Measurements from ENCODE around the gene CCNDBP1. TPM values are rescaled to one million over a fixed set of nuclear protein-coding genes. Genes with fewer than 3 reads are reported as not detected.

CCNDBP1 gene
- total RNA-seq, 1 experiment from 2014 or later = 38.9 TPM

DNA sequence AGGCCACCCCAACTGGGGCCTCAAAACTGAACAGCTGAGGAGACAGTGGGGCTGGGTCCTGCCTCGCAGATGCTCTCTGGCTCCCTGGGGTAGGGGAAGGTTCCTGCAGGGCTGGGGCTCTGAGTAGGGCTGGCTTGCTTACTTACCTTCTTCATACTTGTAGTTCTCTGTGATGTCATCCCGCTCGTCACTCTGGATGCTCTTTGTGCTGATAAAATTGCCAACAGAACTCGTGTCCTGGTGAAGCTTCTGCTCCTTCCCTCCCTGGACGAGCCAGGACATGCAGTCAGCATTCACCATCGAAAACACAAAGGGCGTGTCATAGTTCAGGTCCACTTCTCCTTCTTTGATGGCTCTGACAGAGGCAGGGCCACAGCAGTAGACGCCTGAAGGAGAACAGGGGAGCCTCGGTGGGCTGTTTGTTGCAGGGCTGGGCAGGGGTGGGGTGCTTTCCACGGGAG, 53.5 kb downstream of the CCNDBP1 start:
- in situ Hi-C loops (cut with HindIII; ENCODE audit: low sequenced_read_pairs) = no loop called here
- no peak for DNase-seq (ENCODE audit: low spot score)

DNA sequence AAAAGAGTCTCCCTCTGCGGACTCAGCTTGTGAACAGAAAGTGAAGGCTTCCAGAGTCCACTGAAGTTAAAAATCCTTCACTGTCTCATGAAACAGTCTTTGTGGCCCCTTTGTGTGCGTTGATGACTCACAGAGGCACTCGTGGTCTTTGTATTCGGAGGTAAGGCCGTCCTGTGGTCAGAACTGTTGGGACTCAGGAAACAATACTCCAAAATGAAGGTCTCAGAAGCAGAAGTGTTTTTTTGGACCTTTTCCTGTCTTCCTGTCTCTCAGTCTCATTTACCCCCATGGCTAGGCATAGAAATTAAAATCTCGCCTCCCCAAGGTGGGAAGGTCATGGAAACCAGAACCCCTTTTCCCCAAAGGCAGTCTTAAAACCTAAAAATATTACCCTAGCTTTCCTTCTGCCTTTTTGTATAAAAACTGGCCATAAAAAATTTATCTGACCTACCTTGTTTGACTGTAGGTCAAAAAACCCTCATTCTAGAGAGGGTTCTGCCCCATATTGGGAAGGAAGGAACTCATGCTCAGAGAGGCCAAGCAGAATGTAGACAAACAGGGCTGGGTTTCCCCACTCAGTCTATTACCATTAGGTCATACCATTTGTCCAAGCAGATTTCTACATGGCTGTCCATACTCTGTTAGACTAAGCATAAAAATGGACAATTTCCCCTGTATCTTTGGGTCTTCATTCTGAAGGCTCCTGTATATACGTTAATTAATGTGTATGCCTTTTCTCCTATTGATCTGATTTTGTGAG, 54.7 kb downstream of the CCNDBP1 start:
- in situ Hi-C loops (cut with HindIII; ENCODE audit: low sequenced_read_pairs) = no loop called here
- no peak for DNase-seq (ENCODE audit: low spot score)

DNA sequence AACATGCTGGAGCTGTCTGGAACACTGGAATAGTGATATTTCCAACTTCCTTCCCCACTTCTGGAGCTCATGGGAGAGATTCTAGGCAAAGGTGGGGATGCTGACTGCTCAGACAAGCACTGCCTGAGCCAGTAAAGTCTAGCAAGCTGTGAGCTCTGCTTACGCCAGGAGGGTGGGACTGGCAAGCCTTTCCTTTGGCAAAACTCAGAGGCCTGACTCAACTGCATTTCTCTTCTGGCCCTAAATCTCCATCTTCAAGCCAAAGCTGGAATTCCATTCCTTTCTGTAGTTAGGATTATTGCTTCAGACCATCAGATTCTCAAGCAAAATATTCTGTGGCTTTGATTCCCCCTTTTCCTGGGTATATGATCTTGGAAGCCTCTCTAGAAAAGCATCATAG, 55.9 kb downstream of the CCNDBP1 start:
- in situ Hi-C loops (cut with HindIII; ENCODE audit: low sequenced_read_pairs) = no loop called here
- DNase-seq (ENCODE audit: low spot score) = no peak

DNA sequence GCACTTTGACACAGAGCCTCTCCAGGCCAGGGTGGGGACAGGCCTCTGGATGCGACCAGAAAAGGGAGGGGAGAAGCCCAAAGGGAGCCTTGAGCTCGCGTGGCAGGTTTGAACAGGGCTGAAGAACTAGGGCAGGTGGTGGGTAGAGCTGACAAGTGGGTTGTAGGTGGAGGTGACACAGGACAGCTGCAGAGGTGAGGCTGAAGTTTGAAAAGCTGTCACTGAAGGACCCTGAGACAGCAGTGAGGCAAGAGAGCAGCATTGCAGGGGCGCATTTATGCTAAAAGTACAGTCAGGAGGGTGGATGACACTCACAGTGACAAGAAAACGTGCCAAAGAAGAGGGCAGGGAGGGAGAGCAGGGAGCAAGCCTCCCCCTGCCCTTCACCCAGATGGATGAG, 57.4 kb downstream of the CCNDBP1 start:
- no peak for DNase-seq (ENCODE audit: low spot score)
- in situ Hi-C loops (cut with HindIII; ENCODE audit: low sequenced_read_pairs) = no loop called here

DNA sequence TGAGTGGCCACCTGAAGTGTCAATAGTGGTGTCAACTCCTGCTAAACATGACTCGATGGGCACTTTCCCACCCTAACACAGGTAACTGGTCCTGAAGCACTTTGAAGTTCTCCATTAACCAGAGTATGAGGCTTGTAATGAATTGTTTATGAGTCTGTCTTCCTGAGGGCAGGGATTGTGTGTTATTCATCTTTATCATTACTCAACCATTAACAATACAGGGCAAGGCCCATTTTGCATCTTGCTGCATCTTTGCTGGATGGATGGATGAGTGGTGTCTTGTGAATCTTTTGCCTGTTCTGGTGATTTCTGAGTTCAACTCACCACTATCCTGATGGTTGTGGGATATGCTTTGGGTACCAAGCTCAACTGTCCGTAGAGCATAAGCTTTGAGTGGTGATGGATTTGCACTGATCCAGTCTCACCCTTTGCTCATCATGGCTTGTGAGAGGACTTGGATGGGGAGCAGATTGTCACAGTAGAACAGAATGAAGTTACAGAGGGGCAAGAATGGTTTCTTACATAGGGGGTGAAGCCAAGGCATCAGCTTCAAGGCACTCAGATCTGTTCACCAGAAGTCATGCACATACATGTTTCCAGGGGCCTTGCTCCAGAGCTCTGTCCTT, 57.9 kb downstream of the CCNDBP1 start:
- no peak for DNase-seq (ENCODE audit: low spot score)
- in situ Hi-C loops (cut with HindIII; ENCODE audit: low sequenced_read_pairs) = no loop called here

DNA sequence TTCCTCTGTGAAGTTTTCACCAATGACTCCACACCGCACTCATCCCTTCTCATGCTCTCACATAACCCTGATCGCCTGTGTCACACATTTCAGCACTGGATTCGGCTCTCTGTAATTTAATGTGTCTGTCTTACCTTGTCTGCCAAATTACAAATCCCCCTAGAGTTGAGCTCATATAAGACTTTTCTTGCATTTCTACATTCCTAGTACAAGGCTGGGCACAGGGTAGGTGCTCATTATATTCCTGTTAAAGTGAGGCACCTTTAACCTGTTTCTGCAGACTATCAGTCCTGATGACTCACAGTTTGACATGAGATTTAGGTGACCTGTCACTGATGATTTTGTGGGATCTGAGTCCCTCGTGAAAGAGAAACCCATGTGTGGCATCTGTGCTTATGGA, 58.9 kb downstream of the CCNDBP1 start:
- DNase-seq (ENCODE audit: low spot score) = no peak

DNA sequence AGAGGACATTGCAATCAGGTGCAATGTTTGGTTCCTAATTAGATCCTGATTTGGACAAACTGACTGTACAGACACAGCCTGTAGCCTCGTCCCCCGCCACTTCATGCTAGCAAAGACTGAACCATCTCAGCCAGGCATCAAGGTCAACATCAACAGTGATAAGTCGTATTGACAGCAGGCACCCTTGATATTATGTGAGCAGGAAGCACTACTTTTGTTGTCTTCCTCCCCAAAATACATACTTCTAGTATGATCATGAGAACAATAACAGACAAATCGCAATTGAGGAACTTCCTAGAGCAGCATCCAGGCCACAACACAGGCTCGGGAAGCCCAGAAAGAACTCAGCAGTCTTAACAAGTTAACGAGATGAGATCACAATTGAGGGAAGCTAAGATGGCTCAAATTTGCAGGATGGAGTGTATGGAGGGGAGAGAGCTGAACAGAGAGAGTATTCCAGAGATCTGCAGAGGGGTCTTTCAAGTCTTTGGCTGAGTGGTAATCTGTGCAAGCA, 61.1 kb downstream of the CCNDBP1 start:
- no peak for DNase-seq (ENCODE audit: low spot score)
- in situ Hi-C loops (cut with HindIII; ENCODE audit: low sequenced_read_pairs) = no loop called here

More for the DNA sequence above, 58.9 kb downstream of the CCNDBP1 start:
- in situ Hi-C loops (cut with HindIII; ENCODE audit: low sequenced_read_pairs) = no loop called here

Other genes starting within 250 kb of the CCNDBP1 start
- 7.5 and 18.8 TPM in 2 replicates for gene UBR1, start 79.4 kb upstream of the CCNDBP1 start, total RNA-seq (2014; rRNA removed; shearing (Covaris generic))
- 12.7 and 22.0 TPM in 2 replicates for gene TMEM62, start 51.8 kb upstream of the CCNDBP1 start, total RNA-seq (2014; rRNA removed; shearing (Covaris generic))
- gene EPB42, start 35.6 kb downstream of the CCNDBP1 start, total RNA-seq (2014; rRNA removed; shearing (Covaris generic)) = not detected in 2 replicates
- gene TGM5, start 81.5 kb downstream of the CCNDBP1 start, total RNA-seq (2014; rRNA removed; shearing (Covaris generic)) = not detected in 2 replicates
- gene TGM7, start 116.9 kb downstream of the CCNDBP1 start, total RNA-seq (2014; rRNA removed; shearing (Covaris generic)) = not detected in 2 replicates
- not detected in 2 replicates for gene LCMT2, start 145.2 kb downstream of the CCNDBP1 start, total RNA-seq (2014; rRNA removed; shearing (Covaris generic))
- 19.0 and 35.6 TPM in 2 replicates for gene ZSCAN29, start 185.6 kb downstream of the CCNDBP1 start, total RNA-seq (2014; rRNA removed; shearing (Covaris generic))
- 19.2 and 24.0 TPM in 2 replicates for gene TUBGCP4, start 185.7 kb downstream of the CCNDBP1 start, total RNA-seq (2014; rRNA removed; shearing (Covaris generic))